Neuronal stem cell (in vitro differentiated cells): ENCODE results near the gene LILRA6.
A peak's percentile ranks its signal among the peaks of the same experiment; 100 is the strongest.

Source experiments
- DNase-seq: peaks from one replicate; pipeline ENCODE4 v3.0.0-alpha.2; 2013; ENCODE audit warnings: low spot score
- H2AFZ ChIP-seq: one replicate; pipeline ENCODE4 v1.6.1; 2013; ENCODE audit warnings: mild to moderate bottlenecking, low read length, inconsistent platforms
- H2AK5ac ChIP-seq: 2 replicates; pipeline ENCODE4 v1.6.1; 2013; ENCODE audit warnings: low read depth, mild to moderate bottlenecking, inconsistent platforms, low read length, moderate library complexity, mixed read lengths
- H2BK120ac ChIP-seq: 2 replicates; pipeline ENCODE4 v1.6.1; 2013; ENCODE audit warnings: low read depth, mild to moderate bottlenecking, inconsistent platforms, low read length, moderate library complexity, mixed read lengths
- H2BK12ac ChIP-seq: one replicate; pipeline ENCODE4 v1.6.1; 2013; ENCODE audit warnings: low read length, inconsistent platforms
- H2BK15ac ChIP-seq: 2 replicates; pipeline ENCODE4 v1.6.1; 2013; ENCODE audit warnings: mild to moderate bottlenecking, low read length, inconsistent platforms, mixed read lengths
- H2BK5ac ChIP-seq: one replicate; pipeline ENCODE4 v1.6.1; 2013; ENCODE audit warnings: inconsistent platforms, mild to moderate bottlenecking, low read length, moderate library complexity
- H3K14ac ChIP-seq: one replicate; pipeline ENCODE4 v1.6.1; 2013; ENCODE audit warnings: low read length, inconsistent platforms
- H3K18ac ChIP-seq: 2 replicates; pipeline ENCODE4 v1.6.1; 2013; ENCODE audit warnings: low read length, inconsistent platforms
- H3K23ac ChIP-seq: 2 replicates; pipeline ENCODE4 v1.6.1; 2013; ENCODE audit warnings: low read depth, mild to moderate bottlenecking, mixed read lengths, low read length, inconsistent platforms; ENCODE audit not compliant: poor library complexity
- H3K27ac ChIP-seq: replicated peaks from 3 replicates; pipeline ENCODE4 v1.5.1; 2013; ENCODE audit warnings: low read length, inconsistent platforms
- H3K27me3 ChIP-seq, 3 experiments: 2 replicates each; pipeline ENCODE4 v1.6.1; 2013; ENCODE audit warnings: low read length in 3 of 3, mild to moderate bottlenecking in 2 of 3, inconsistent platforms in 1 of 3, low read depth in 1 of 3, mixed read lengths in 1 of 3, moderate library complexity in 1 of 3; ENCODE audit not compliant: control insufficient read depth in 3 of 3, insufficient read depth in 3 of 3
- H3K36me3 ChIP-seq, 2 donors: replicated peaks in 1 of 2; 2 replicates each; pipeline ENCODE4 v1.6.1; 2013; ENCODE audit warnings: low read length in 2 of 2; ENCODE audit not compliant: control insufficient read depth in 2 of 2, insufficient read depth in 2 of 2
- H3K4ac ChIP-seq: 2 replicates; pipeline ENCODE4 v1.6.1; 2013; ENCODE audit warnings: inconsistent platforms, mild to moderate bottlenecking, low read length, moderate library complexity
- H3K4me1 ChIP-seq, 2 donors: 1 replicate in 1 of 2; 2 replicates in 1 of 2; pipeline ENCODE4 v1.6.1; 2013; ENCODE audit warnings: low read length in 2 of 2, low read depth in 1 of 2; ENCODE audit not compliant: control insufficient read depth in 2 of 2, insufficient read depth in 1 of 2
- H3K4me2 ChIP-seq: one replicate; pipeline ENCODE4 v1.6.1; 2013; ENCODE audit warnings: mild to moderate bottlenecking, low read length, inconsistent platforms; ENCODE audit not compliant: insufficient read depth, poor library complexity, severe bottlenecking
- H3K4me3 ChIP-seq, 2 donors: 2 replicates each; pipeline ENCODE4 v1.5.1; 2013; ENCODE audit warnings: low read length in 2 of 2, mild to moderate bottlenecking in 2 of 2, inconsistent platforms in 1 of 2, moderate library complexity in 1 of 2
- H3K79me1 ChIP-seq: one replicate; pipeline ENCODE4 v1.6.1; 2013; ENCODE audit warnings: low read depth, mild to moderate bottlenecking, inconsistent platforms, low read length, moderate library complexity
- H3K9ac ChIP-seq: one replicate; pipeline ENCODE4 v1.6.1; 2013; ENCODE audit warnings: mild to moderate bottlenecking, low read depth, low read length, inconsistent platforms; ENCODE audit not compliant: poor library complexity
- H3K9me3 ChIP-seq, 2 donors: replicated peaks in 1 of 2; 2 replicates each; pipeline versions ENCODE3 to v1.6.1; 2013; ENCODE audit warnings: low read length in 2 of 2, mild to moderate bottlenecking in 2 of 2, inconsistent platforms in 1 of 2, low read depth in 1 of 2, mixed read lengths in 1 of 2, moderate library complexity in 1 of 2; ENCODE audit not compliant: control insufficient read depth in 2 of 2, insufficient read depth in 1 of 2
- H4K8ac ChIP-seq: one replicate; pipeline ENCODE4 v1.6.1; 2013; ENCODE audit warnings: low read depth, mild to moderate bottlenecking, inconsistent platforms, low read length, moderate library complexity
- H4K91ac ChIP-seq: one replicate; pipeline ENCODE4 v1.6.1; 2013; ENCODE audit warnings: low read length, low read depth, mild to moderate bottlenecking, inconsistent platforms; ENCODE audit not compliant: poor library complexity
- WGBS, 2 donors: extraction: QIAGEN DNeasy Blood & Tissue Kit; methylation state at CpG; one replicate each; pipeline ENCODE4 v1.1.7; 2013; ENCODE audit warnings: missing lambda C conversion rate in 2 of 2, mixed read lengths in 1 of 2; ENCODE audit not compliant: insufficient read length in 2 of 2, insufficient replicate concordance in 1 of 2; ENCODE audit errors: extremely low coverage in 2 of 2; 5-methylcytosine and 5-hydroxymethylcytosine counted together

The LILRA6 gene

DNA sequence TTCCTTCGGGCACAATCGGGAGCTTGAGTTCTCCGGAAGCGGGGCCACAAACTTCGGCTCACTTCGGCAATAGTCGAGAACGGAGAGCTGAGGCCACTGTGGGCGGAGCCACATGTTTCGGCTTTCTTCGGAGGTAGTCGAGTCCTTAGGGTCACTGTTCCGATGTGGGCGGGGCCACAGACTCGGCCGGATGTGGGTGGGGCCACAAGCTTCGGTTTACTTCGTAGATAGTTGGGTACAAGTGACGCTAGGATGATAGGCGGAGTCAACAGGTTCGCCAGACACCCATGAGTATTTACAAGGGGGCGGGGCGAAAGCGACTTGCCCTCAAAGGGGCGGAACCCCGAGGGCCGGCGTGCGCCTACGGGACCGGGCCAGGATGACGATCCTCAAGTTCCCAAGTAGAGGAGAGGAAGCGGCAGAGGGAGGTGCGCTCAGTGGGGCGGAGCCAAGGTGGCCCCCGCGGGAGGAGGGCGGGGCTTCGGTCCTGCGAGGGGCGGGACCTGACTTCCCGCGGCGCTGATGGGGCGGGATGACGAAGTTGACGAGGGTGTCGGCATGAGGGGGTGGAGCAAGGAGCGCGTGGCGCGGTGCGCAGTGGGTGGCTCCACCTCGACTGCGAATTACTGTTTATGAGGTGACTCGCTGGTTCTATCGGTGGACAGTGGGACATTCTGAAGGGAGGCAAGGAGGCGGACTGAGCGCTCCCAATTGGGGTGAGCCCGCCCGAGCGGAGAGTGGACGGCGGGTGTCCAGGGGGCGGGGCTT is 52.7 kb downstream of the LILRA6 start:
- Histone ChIP-seq H3K14ac (no peak overlapping the region), H2BK120ac (peak overlapping the region; percentile 94), H3K79me1 (peaks cover 15% of the 10 kb centered on the region), H2AFZ (peak overlapping the region; percentile 94), H4K8ac (no peak overlapping the region), H3K27me3 (no peaks in the 10 kb centered on the region), H2BK15ac (peak overlapping the region; percentile 97), H3K9me3 (no peaks in the 10 kb centered on the region), H3K18ac (peak overlapping the region; percentile 100), H3K27ac (peak overlapping the region; percentile 97), H3K4me2 (peak overlapping the region; percentile 91), H3K36me3 (peaks cover 20 to 47% of the 10 kb centered on the region in 2 donors), H3K4ac (peak overlapping the region; percentile 84), H3K4me1 (peaks cover 8% of the 10 kb centered on the region in 2 donors), H2BK5ac (peak overlapping the region; percentile 93), H3K4me3 (peak overlapping the region; percentile 77 to 79), H4K91ac (peak overlapping the region; percentile 85), H3K23ac (peak overlapping the region; percentile 85), H2BK12ac (no peak overlapping the region), H3K9ac (peak overlapping the region; percentile 99), H2AK5ac (peak overlapping the region; percentile 63)
- DNase-seq: peak; percentile 100
- no CpG with 5 or more reads among the region's 65 CpGs for WGBS, 2 donors

DNA sequence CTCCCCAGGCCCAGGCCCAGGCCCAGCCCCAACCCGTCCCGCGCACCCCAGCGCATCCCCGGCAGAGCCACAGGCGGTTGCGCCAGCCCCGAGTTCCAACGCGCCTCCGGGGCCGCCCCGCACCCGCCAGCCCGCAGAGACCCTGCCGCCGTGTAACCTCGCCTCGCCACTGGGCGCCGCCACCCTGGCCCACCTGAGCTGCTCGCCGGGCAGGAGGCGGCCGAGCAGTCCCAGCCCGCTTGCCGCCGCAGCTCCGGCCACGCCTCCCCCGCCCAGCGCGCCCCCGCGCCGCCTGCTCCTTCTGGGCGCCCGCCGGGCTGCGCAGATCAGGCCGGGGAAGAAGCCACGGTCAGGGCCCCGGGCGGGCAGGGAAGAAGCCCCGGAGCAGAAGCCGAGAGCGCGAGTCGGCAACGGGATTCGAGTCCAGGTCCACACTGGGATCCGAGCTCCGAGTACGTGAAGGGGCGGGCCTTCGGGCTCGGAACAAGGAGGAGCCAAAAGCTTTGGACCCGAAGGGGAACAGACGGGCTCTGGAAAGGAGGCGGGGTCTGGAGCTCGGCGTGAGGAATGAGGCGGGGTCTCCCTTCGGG is 53.4 kb downstream of the LILRA6 start, which contains the start of gene MBOAT7:
TSS of gene MBOAT7 (minus strand) at position 436 of the 590 bp plus-strand sequence. CDS start 1,072 bp downstream, outside the sequence.
- peak within 1 kb of the TSS; percentile 95 for H3K23ac ChIP-seq
- H3K14ac ChIP-seq: peak within 1 kb of the TSS; percentile 94
- no peaks in the 10 kb centered on the region for H3K27me3 ChIP-seq
- H2AK5ac ChIP-seq: peak within 1 kb of the TSS; percentile 63
- H3K36me3 ChIP-seq: peaks cover 20 to 42% of the 10 kb centered on the region in 2 donors
- no peak for DNase-seq
- H2BK120ac ChIP-seq: peak within 1 kb of the TSS; percentile 94
- peak within 1 kb of the TSS; percentile 58 for H2BK12ac ChIP-seq
- peak within 1 kb of the TSS; percentile 97 for H2BK5ac ChIP-seq
- H3K4me1 ChIP-seq: peaks cover 8% of the 10 kb centered on the region in 2 donors
- H3K18ac ChIP-seq: peak within 1 kb of the TSS; percentile 100
- WGBS, 2 donors: no CpG with 5 or more reads among the region's 64 CpGs
- H3K4me3 ChIP-seq: peak within 1 kb of the TSS; percentile 77 to 96
- H2BK15ac ChIP-seq: peak within 1 kb of the TSS; percentile 97
- peak within 1 kb of the TSS; percentile 99 for H3K9ac ChIP-seq
- H4K8ac ChIP-seq: peak within 1 kb of the TSS; percentile 43
- peak within 1 kb of the TSS; percentile 91 for H3K4me2 ChIP-seq
- peak within 1 kb of the TSS; percentile 98 for H3K27ac ChIP-seq
- peak within 1 kb of the TSS; percentile 85 for H4K91ac ChIP-seq
- no peaks in the 10 kb centered on the region for H3K9me3 ChIP-seq
- peaks cover 15% of the 10 kb centered on the region for H3K79me1 ChIP-seq
- peak within 1 kb of the TSS; percentile 98 for H2AFZ ChIP-seq
- peak within 1 kb of the TSS; percentile 84 for H3K4ac ChIP-seq

DNA sequence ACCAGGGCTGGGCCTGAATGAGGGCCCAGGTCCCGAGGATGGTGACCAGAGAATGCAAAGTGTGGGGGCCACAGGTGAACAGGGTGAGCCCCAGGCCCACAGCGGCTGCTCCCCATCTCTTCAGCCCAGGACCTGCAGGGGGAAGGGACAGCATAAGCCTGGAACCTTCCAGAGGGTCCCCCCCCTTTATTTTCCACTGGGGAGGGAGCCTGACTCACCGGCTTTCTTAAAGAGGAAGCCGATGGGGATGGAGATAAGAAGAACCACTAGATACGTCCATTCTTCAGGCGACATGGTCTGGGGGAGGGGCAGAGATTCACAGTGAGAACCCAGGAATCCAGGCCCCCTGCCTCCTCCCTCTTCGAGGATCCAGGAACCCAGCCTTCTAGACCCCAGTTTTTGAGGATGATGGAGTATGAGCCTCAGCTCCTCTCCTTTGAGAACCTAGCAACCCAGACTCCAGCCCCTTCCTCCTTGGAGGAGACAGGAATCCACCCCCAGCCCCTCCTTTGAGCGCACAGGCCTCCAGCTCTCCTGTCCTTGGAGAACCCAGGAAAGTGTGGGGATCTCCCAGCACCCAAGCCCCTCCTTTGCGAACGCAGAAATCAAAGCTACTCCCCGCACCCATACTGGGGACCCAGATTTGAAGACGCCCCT is 54.2 kb downstream of the LILRA6 start:
- Histone ChIP-seq H3K23ac (peak overlapping the region; percentile 18), H3K79me1 (peaks cover 15% of the 10 kb centered on the region), H3K14ac (no peak overlapping the region), H3K4me1 (peaks cover 8% of the 10 kb centered on the region in 2 donors), H2AFZ (peak overlapping the region; percentile 98), H3K4me2 (peak overlapping the region; percentile 83), H3K18ac (peak overlapping the region; percentile 99), H3K36me3 (peaks cover 23 to 42% of the 10 kb centered on the region in 2 donors), H2BK5ac (peak overlapping the region; percentile 97), H4K91ac (no peak overlapping the region), H2BK12ac (no peak overlapping the region), H3K27me3 (no peaks in the 10 kb centered on the region), H3K9me3 (no peaks in the 10 kb centered on the region), H3K9ac (peak overlapping the region; percentile 79), H3K4me3 (peak overlapping the region; percentile 77 to 96), H4K8ac (no peak overlapping the region), H2AK5ac (peak overlapping the region; percentile 90), H3K27ac (no peak overlapping the region), H3K4ac (no peak overlapping the region), H2BK120ac (no peak overlapping the region), H2BK15ac (peak overlapping the region; percentile 11)
- WGBS, 2 donors: no CpG with 5 or more reads among the region's 12 CpGs
- no peak for DNase-seq
